Cardiac fibroblast (primary cell): ENCODE results near the gene ASB1.

Source experiments
- DNase-seq, 2 donors: peaks; one replicate each; pipeline versions ENCODE4 v3.0.0 to v3.0.0-alpha.2; 2010; ENCODE audit warnings: low read depth in 2 of 2
- H3K4me3 ChIP-seq, 2 donors: replicated peaks in 1 of 2; 1 replicate in 1 of 2; 2 replicates in 1 of 2; pipeline ENCODE4 v1.5.1; 2011; ENCODE audit warnings: low read depth in 2 of 2, low read length in 2 of 2, mild to moderate bottlenecking in 2 of 2, moderate library complexity in 1 of 2
- CTCF ChIP-seq: IDR thresholded peaks from one replicate; pipeline ENCODE4 v1.5.1; 2011; ENCODE audit warnings: low read depth, mild to moderate bottlenecking, low read length, inconsistent platforms

Gene ASB1

GRCh38 chr2:238391042-238391689 is 35.6 kb upstream of the ASB1 start:
- no peak for TF ChIP-seq CTCF
- H3K4me3 ChIP-seq = no peak overlapping the region
- DNase-seq = no peak

GRCh38 chr2:238396663-238397062 is 30.1 kb upstream of the ASB1 start:
- H3K4me3 ChIP-seq = no peak overlapping the region
- no peak for DNase-seq
- no peak for TF ChIP-seq CTCF

GRCh38 chr2:238397356-238397755 is 29.4 kb upstream of the ASB1 start:
- no peak overlapping the region for H3K4me3 ChIP-seq
- TF ChIP-seq CTCF = no peak
- no peak for DNase-seq

- no peak overlapping the region for H3K4me3 ChIP-seq
- no peak for TF ChIP-seq CTCF
- no peak for DNase-seq
These were observed 28.1 kb upstream of the ASB1 start for GRCh38 chr2:238398577-238398976.

GRCh38 chr2:238399094-238399493 is 27.6 kb upstream of the ASB1 start:
- DNase-seq = no peak
- no peak overlapping the region for H3K4me3 ChIP-seq
- no peak for TF ChIP-seq CTCF

- TF ChIP-seq CTCF = no peak
- DNase-seq = no peak
- H3K4me3 ChIP-seq = no peak overlapping the region
These were observed 25.2 kb upstream of the ASB1 start for GRCh38 chr2:238401551-238401950.
